Right lobe of liver (tissue), 4 donors: Measurements from ENCODE around the gene VPS13A.

Experiments
- POLR2A ChIP-seq: fragments of 450-650 bp; IDR thresholded peaks from one replicate; pipeline ENCODE4 v1.6.1; 2017; ENCODE audit warnings: antibody characterized with exemption, mild to moderate bottlenecking
- TF ChIP-seq, protein P1 (sequence below), 4 donors: fragments of 200-600 bp in 3 of 4; fragments of 450-650 bp in 1 of 4; IDR thresholded peaks; one replicate each; pipeline versions ENCODE4 v1.5.1 to v1.8.0; 2016 to 2022; ENCODE audit warnings: antibody characterized with exemption in 4 of 4, mild to moderate bottlenecking in 2 of 4
- donor health status: DM: no; HTN: no; CAD: no.
- donor health status: DM: no; HTN: no; CAD: no.
- donor health status: DM: no; HTN: yes; CAD: no.

- TF ChIP-seq, protein P1, sequence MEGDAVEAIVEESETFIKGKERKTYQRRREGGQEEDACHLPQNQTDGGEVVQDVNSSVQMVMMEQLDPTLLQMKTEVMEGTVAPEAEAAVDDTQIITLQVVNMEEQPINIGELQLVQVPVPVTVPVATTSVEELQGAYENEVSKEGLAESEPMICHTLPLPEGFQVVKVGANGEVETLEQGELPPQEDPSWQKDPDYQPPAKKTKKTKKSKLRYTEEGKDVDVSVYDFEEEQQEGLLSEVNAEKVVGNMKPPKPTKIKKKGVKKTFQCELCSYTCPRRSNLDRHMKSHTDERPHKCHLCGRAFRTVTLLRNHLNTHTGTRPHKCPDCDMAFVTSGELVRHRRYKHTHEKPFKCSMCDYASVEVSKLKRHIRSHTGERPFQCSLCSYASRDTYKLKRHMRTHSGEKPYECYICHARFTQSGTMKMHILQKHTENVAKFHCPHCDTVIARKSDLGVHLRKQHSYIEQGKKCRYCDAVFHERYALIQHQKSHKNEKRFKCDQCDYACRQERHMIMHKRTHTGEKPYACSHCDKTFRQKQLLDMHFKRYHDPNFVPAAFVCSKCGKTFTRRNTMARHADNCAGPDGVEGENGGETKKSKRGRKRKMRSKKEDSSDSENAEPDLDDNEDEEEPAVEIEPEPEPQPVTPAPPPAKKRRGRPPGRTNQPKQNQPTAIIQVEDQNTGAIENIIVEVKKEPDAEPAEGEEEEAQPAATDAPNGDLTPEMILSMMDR (IDR thresholded peaks at IDR 0.05): no peak
- TF ChIP-seq POLR2A: no peak
These were observed 15.0 kb upstream of the VPS13A start for GRCh38 chr9:77162366-77162765.
